Transverse colon (tissue), 4 donors: Measurements from ENCODE around the gene SH3RF3.
"Not testable (repeated sequence)": the region's sequence is repeated elsewhere in the genome, so short reads cannot be mapped to it uniquely, and the experiment has no call there.

Source experiments
- CTCF ChIP-seq, 5 experiments: fragments of 200-600 bp in 3 of 5; fragments of 450-650 bp in 2 of 5; sonication (generic) in 3 of 5; IDR thresholded peaks; 1 replicate in 2 of 5; 2 replicates in 3 of 5; pipeline ENCODE4 v1.5.1; 2016 to 2017; ENCODE audit warnings: antibody characterized with exemption in 5 of 5, inconsistent platforms in 3 of 5, mild to moderate bottlenecking in 2 of 5, moderate library complexity in 1 of 5
- POLR2AphosphoS5 ChIP-seq, 3 donors: sonication (generic); formaldehyde crosslinking; IDR thresholded peaks; one replicate each; pipeline ENCODE4 v1.6.1; 2016; ENCODE audit warnings: antibody characterized with exemption in 3 of 3

DNA sequence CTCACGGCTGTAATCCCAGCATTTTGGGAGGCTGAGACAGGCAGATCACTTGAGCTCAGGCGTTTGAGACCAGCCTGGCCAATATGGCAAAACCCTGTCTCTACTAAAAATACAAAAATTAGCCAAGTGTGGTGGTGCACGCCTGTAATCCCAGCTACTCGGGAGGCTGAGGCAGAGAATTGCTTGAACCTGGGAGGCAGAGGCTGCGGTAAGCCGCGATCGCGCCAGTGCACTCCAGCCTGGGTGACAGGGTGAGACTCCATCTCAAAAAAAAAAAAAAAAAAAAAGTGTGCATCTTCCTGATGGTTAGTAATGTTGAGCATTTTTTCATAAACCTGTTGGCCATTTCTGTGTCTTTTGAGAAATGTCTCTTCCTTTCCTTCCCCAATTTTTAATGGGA is 92.3 kb downstream of the SH3RF3 start:
- TF ChIP-seq POLR2AphosphoS5, CTCF (IDR thresholded peaks at IDR 0.05): not testable (repeated sequence)
